Esophagus squamous epithelium (tissue), 4 donors: Measurements from ENCODE around the gene OR13H1.

ENCODE experiments used
- POLR2A ChIP-seq, 4 donors: fragments of 450-650 bp; IDR thresholded peaks; one replicate each; pipeline ENCODE4 v1.6.1; 2017; ENCODE audit warnings: antibody characterized with exemption in 4 of 4, mild to moderate bottlenecking in 4 of 4, moderate library complexity in 3 of 4
- TF ChIP-seq, protein P1 (sequence below), 6 experiments: fragments of 450-650 bp in 4 of 6; fragments of 200-600 bp in 2 of 6; sonication (generic) in 2 of 6; IDR thresholded peaks; one replicate each; pipeline ENCODE4 v1.5.1; 2016 to 2019; ENCODE audit warnings: antibody characterized with exemption in 6 of 6, mild to moderate bottlenecking in 4 of 6, moderate library complexity in 4 of 6

DNA sequence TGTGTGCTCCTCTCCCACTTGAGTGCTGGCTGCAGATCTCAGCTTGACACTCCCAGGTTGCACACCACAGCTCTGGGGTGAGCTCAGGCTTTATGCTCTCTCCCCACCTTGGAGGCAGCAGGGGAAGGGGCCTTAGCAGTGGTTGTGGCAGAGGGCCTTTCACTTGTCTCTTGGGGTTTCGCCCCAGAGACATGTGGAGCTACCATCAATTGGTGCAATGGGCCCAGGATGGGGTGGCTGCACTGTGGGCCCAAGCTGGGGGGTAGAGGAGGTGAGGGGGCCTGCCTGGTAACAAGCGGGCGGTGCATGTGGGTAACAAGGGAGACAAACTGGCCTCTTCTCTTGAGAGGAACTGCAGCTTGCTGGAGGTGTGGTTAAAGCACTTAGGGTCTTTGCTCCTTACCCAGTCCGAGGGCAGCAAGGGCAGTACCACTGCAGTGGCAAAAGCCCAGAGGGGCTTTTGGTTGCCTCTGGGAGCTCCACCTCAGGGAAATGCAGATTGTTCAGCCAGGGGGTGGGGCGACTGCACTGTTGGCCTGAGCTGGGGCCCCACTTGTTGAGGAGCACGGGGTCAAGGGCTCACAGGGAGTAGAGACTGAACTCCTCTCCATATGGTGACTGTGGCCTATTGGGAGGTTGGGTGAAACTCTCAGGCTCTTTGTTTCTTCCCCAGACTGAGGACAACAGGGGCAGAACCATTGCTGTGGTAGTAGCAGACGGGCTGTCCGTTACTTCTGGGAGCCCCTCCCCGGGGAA is 30.5 kb upstream of the OR13H1 start:
- TF ChIP-seq, protein P1, sequence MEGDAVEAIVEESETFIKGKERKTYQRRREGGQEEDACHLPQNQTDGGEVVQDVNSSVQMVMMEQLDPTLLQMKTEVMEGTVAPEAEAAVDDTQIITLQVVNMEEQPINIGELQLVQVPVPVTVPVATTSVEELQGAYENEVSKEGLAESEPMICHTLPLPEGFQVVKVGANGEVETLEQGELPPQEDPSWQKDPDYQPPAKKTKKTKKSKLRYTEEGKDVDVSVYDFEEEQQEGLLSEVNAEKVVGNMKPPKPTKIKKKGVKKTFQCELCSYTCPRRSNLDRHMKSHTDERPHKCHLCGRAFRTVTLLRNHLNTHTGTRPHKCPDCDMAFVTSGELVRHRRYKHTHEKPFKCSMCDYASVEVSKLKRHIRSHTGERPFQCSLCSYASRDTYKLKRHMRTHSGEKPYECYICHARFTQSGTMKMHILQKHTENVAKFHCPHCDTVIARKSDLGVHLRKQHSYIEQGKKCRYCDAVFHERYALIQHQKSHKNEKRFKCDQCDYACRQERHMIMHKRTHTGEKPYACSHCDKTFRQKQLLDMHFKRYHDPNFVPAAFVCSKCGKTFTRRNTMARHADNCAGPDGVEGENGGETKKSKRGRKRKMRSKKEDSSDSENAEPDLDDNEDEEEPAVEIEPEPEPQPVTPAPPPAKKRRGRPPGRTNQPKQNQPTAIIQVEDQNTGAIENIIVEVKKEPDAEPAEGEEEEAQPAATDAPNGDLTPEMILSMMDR (IDR thresholded peaks at IDR 0.05) = no peak
- TF ChIP-seq POLR2A (IDR thresholded peaks at IDR 0.05) = no peak
